VCaP (cell line): ENCODE measurements around the gene COL5A1.

Source experiments
- H3K27ac ChIP-seq: fragments of 450-650 bp; 2 replicates; pipeline ENCODE4 v1.5.1; 2017
- CTCF ChIP-seq: fragments of 450-650 bp; conservative IDR thresholded peaks from 2 replicates; pipeline ENCODE4 v1.5.1; 2017; ENCODE audit warnings: mild to moderate bottlenecking, moderate library complexity

COL5A1 gene

GRCh38 chr9:134775081-134775951, 133.7 kb downstream of the COL5A1 start:
- no peak overlapping the region for H3K27ac ChIP-seq
- TF ChIP-seq CTCF = no peak

GRCh38 chr9:134776080-134776796, 134.6 kb downstream of the COL5A1 start:
- no peak for TF ChIP-seq CTCF
- no peak overlapping the region for H3K27ac ChIP-seq

- H3K27ac ChIP-seq = no peak overlapping the region
- TF ChIP-seq CTCF = no peak
These were observed 135.6 kb downstream of the COL5A1 start for GRCh38 chr9:134777153-134777552.

GRCh38 chr9:134778156-134778555, 136.6 kb downstream of the COL5A1 start:
- no peak for TF ChIP-seq CTCF
- no peak overlapping the region for H3K27ac ChIP-seq

- TF ChIP-seq CTCF = peak; percentile 94
- H3K27ac ChIP-seq = peak overlapping the region; percentile 15; the same call in 1 of the 2 replicates
These were observed 137.3 kb downstream of the COL5A1 start for GRCh38 chr9:134778841-134779411.

GRCh38 chr9:134779640-134780039, 138.0 kb downstream of the COL5A1 start:
- no peak for TF ChIP-seq CTCF
- H3K27ac ChIP-seq = no peak overlapping the region
